ENCODE results near the gene IFITM1. TPM values are rescaled to one million over a fixed set of nuclear protein-coding genes. Genes with fewer than 3 reads are reported as not detected.

IFITM1 gene
- total and polyA plus RNA-seq, 2 of the 8 experiments (the other 6 are each of a cell fraction or from before 2014, with no cell fraction given), result 394 to 1,464 TPM

DNA sequence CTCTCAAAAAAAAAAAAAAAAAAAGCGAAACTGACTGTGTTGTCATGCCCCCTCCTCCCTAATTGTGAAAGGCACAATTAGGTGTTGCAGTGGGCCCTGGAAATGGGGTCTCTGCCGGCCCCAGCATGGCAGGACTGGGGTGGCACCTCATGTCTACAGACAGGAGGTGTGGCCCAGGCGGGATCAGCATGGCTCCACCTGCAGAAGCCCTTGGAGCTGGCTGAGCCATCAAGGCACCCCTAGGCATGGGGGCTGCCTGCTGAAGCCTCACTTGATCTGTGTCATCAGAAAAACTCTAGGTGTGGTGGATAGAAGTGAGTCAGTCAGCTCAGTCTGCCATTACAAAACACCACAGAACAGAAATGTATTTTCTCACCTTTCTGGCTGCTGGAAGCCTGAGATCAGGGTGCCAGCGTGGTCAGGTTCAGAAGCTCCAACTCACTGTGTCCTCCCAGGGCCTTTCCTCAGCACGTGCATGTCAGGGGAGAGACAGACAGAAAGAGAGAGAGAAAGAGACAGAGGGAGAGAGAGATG lies 45.4 kb downstream of the IFITM1 start:
- no peak for FAIRE-seq
- DNase-seq (ENCODE audit: low read depth in 1 of 2, low spot score in 2 of 2), result no peak
- POLR2A ChIA-PET (ENCODE audit: partially characterized antibody), result interaction anchor here (0.8 kb wide), 1 partner anchor 10 kb away, joined by 3 read pairs; no protein-coding TSS in a partner anchor

More for the DNA sequence above, 45.4 kb downstream of the IFITM1 start:
- H2AFZ ChIP-seq (ENCODE audit: low read length), result no peak overlapping the region
- TF ChIP-seq BACH1 (IDR thresholded peaks at IDR 0.05; ENCODE audit: low read length) (no peak), EGR1 (IDR thresholded peaks at IDR 0.05; ENCODE audit: borderline replicate concordance, low read depth, low read length) (no peak), EZH2 (IDR thresholded peaks at IDR 0.05; ENCODE audit: low read depth, low read length, severe bottlenecking) (no peak), SP2 (IDR thresholded peaks at IDR 0.05; ENCODE audit: low read length) (no peak), CBX5 (IDR thresholded peaks at IDR 0.05; ENCODE audit: low read depth, low read length) (no peak), RAD21 (IDR thresholded peaks at IDR 0.05 in 1 of 2, conservative IDR thresholded peaks at IDR 0.05 in 1 of 2; ENCODE audit: low read depth in 2 of 2, low read length in 2 of 2) (no peak), EP300 (IDR thresholded peaks at IDR 0.05; ENCODE audit: borderline replicate concordance in 1 of 2, low read depth in 2 of 2, low read length in 2 of 2) (no peak), SIRT6 (IDR thresholded peaks at IDR 0.05; ENCODE audit: low read length) (no peak)
- peaks cover 0 to 16% of the 10 kb centered on the region in 2 experiments for H4K20me1 ChIP-seq (replicated peaks in 1 of 2; ENCODE audit: control insufficient read depth in 1 of 2, insufficient read depth in 2 of 2, low read length in 2 of 2)
- peak overlapping the region; percentile 72; the same call in 1 of the 2 replicates for H2BK15ac ChIP-seq (ENCODE audit: low read length)
- peaks cover 3% of the 10 kb centered on the region; the same call in 1 of the 2 replicates for H3K79me1 ChIP-seq (ENCODE audit: low read depth, low read length)
- H3K4ac ChIP-seq (replicated peaks; ENCODE audit: insufficient read length, low read depth, low read length), result no peak overlapping the region
- H4K5ac ChIP-seq (ENCODE audit: insufficient read length, low read depth, low read length), result no peak overlapping the region
- H3K36me3 ChIP-seq (ENCODE audit: control insufficient read depth in 2 of 4, insufficient read depth in 4 of 4, low read length in 3 of 4), result peaks cover 0 to 13% (median 0%) of the 10 kb centered on the region in 4 experiments; a peak in 1 of 8 replicates
- no peak overlapping the region for H3K27ac ChIP-seq (ENCODE audit: low read depth, low read length)
- no peak overlapping the region for H3K18ac ChIP-seq (ENCODE audit: extremely low read depth, low read length)
- H2BK20ac ChIP-seq (ENCODE audit: low read length), result no peak overlapping the region
- peaks cover 20 to 31% of the 10 kb centered on the region in 2 experiments for H3K9me3 ChIP-seq (ENCODE audit: insufficient read depth in 2 of 2, low read depth in 1 of 2, low read length in 1 of 2)
- no peak overlapping the region for H3K14ac ChIP-seq (ENCODE audit: insufficient read length)
- H3K4me2 ChIP-seq (ENCODE audit: insufficient read depth in 1 of 2, low read depth in 2 of 2, low read length in 2 of 2), result no peak overlapping the region
- peaks cover 0 to 2% (median under 1%) of the 10 kb centered on the region in 4 experiments; a peak in 1 of 7 replicates for H3K27me3 ChIP-seq (replicated peaks in 1 of 4; ENCODE audit: control insufficient read depth in 3 of 4, extremely low read depth in 1 of 4, insufficient read depth in 3 of 4, low read length in 3 of 4)
- no peak overlapping the region for H2BK12ac ChIP-seq (ENCODE audit: low read depth, low read length)
- no peak overlapping the region for H2BK120ac ChIP-seq (replicated peaks; ENCODE audit: low read depth, low read length)
- no peak overlapping the region for H3K56ac ChIP-seq (replicated peaks; ENCODE audit: insufficient read length, low read depth, low read length)
- peaks cover 0 to 6% of the 10 kb centered on the region in 2 experiments; a peak in 1 of 4 replicates for H3K79me2 ChIP-seq (ENCODE audit: control insufficient read depth in 1 of 2, insufficient read depth in 2 of 2, low read length in 2 of 2)
- CTCF ChIA-PET (ENCODE audit: partially characterized antibody), result interaction anchor here (0.9 to 13.4 kb wide), 5 partner anchors 42 to 108 kb away, joined by 3 to 212 read pairs (median 5); partner anchors contain the start of gene IFITM2
- H3K4me1 ChIP-seq (replicated peaks in 1 of 4; ENCODE audit: control insufficient read depth in 3 of 4, insufficient read depth in 4 of 4, low read length in 3 of 4), result peaks cover 4 to 10% (median 6%) of the 10 kb centered on the region in 4 experiments
- H2AK5ac ChIP-seq (ENCODE audit: low read depth, low read length), result no peak overlapping the region
- H3K23me2 ChIP-seq (ENCODE audit: low read depth, low read length), result peaks cover 20% of the 10 kb centered on the region
- no peak overlapping the region for H3K4me3 ChIP-seq (ENCODE audit: extremely low read depth in 1 of 4, insufficient read depth in 2 of 4, low read depth in 3 of 4, low read length in 4 of 4)
- H3K23ac ChIP-seq (ENCODE audit: insufficient read length), result no peak overlapping the region
- H4K8ac ChIP-seq (ENCODE audit: extremely low read depth, insufficient read depth, low read length), result no peak overlapping the region
- H3K9ac ChIP-seq (replicated peaks in 1 of 4; ENCODE audit: extremely low read depth in 1 of 4, low read depth in 3 of 4, low read length in 3 of 4), result no peak overlapping the region
- no peak overlapping the region for H4K91ac ChIP-seq (replicated peaks; ENCODE audit: insufficient read length, low read length)
- WGBS, 2 experiments (ENCODE audit: extremely low coverage in 1 of 2, insufficient coverage in 1 of 2, insufficient read length in 1 of 2, insufficient replicate concordance in 2 of 2, low coverage in 1 of 2, low lambda C conversion rate in 2 of 2, missing lambda C conversion rate in 1 of 2), result 89% methylated on average over 4 of the region's 5 CpGs; no CpG with 5 or more reads in 1 of the 2 experiments
- no peak overlapping the region for H2BK5ac ChIP-seq (ENCODE audit: low read depth, low read length)
